ENCODE results near the gene PDE10A.

The PDE10A gene

GRCh38 chr6:165678429-165678828 is 15.4 kb upstream of the PDE10A start:
- no peak for DNase-seq (ENCODE audit: low read depth in 2 of 2)

DNA sequence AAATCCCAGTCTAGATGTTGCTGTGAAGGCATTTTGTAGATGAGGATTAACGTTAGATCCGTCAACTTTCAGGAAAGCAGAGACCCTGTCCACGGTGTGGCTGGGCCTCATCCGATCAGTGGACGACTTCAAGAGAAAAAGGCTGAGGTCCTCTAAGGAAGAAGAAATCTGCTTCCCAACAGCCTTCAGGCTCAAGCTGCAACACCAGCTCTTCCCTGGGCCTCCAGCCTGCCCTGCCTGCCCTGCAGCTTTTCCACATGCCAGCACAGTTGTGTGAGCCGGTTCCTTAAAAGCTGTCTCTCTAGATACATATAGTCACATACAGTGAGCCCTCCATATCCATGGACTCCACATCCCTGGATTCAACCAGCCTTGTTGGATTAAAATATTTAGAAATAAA is 14.1 kb upstream of the PDE10A start:
- DNase-seq (ENCODE audit: low read depth in 2 of 2), result no peak

- no peak for DNase-seq (ENCODE audit: low read depth in 2 of 2)
Observed at GRCh38 chr6:165676435-165677068, 13.5 kb upstream of the PDE10A start.

GRCh38 chr6:165675120-165675519 is 12.1 kb upstream of the PDE10A start:
- DNase-seq (ENCODE audit: low read depth in 2 of 2), result no peak

DNA sequence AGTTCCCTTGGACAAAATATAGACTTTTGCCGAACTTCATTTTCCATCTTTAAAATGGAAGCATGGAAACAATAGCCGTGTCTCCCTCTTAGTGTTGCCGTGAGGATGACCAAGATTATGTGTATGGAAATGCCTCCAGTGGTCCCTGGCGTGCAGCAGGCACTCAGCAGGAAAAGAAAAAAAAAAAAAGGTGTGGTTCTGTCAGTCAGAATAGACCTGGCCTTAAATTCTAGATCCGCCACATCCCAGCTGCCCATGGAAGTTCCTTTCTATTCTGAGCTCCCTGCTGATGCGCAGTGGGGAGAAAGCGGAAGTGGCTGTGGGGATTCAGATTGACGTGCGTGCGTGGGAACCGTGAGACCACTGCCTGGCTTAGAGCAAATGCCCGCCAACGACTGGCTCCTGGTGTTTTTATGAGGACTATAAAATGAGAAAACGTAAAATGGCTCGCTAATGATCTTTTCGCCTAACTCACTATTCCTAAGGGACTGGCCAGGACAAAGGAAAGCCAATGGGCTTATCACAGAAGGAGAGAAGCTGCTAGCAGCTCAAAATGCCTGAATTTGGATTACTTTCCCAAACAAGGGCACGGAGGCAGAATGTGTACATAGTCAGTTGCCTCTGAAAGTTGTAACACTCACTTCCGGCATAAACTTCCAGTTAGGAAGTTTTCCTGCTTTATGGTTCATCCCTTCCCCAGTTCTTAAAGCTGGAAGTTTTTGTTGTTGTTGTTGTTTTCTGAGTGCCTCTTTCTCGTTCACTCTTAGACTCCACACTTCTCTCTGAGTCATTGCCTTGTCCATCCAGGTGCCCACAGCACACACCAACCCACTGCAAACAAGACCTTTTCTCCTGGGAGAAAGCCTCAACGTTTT is 11.4 kb upstream of the PDE10A start:
- DNase-seq (ENCODE audit: low read depth in 2 of 2), result no peak

- no peak for DNase-seq (ENCODE audit: low read depth in 2 of 2)
Observed at GRCh38 chr6:165671222-165671768, 8.3 kb upstream of the PDE10A start.

- DNase-seq (ENCODE audit: low read depth in 2 of 2), result no peak
Observed at GRCh38 chr6:165668951-165669350, 5.9 kb upstream of the PDE10A start.

- no peak for DNase-seq (ENCODE audit: low read depth in 2 of 2)
Observed at GRCh38 chr6:165665384-165665672, 2.3 kb upstream of the PDE10A start.

- DNase-seq (ENCODE audit: low read depth in 2 of 2), result no peak
Observed at GRCh38 chr6:165664559-165665383, 1.7 kb upstream of the PDE10A start.

GRCh38 chr6:165663736-165664558 is 906 bp upstream of the PDE10A start:
- no peak for DNase-seq (ENCODE audit: low read depth in 2 of 2)

DNA sequence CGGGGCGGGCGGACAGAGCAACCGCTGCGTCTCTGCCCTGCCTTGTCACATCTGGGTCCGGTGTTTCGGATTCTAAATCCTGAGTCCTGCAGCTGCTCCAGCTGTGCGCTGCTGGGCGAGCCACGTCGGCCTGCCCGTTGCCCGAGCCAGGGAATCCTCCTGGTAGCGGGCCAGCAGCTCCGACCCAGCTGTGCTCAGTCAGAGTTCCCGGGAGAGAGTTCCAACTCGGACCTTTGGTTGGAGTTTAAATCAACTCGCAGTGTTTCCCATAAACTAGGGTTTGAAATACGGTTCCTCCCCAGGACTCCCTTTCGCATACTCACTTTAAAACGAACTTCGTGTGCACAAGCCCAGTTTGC is 315 bp upstream of the PDE10A start:
- no peak for DNase-seq (ENCODE audit: low read depth in 2 of 2)

DNA sequence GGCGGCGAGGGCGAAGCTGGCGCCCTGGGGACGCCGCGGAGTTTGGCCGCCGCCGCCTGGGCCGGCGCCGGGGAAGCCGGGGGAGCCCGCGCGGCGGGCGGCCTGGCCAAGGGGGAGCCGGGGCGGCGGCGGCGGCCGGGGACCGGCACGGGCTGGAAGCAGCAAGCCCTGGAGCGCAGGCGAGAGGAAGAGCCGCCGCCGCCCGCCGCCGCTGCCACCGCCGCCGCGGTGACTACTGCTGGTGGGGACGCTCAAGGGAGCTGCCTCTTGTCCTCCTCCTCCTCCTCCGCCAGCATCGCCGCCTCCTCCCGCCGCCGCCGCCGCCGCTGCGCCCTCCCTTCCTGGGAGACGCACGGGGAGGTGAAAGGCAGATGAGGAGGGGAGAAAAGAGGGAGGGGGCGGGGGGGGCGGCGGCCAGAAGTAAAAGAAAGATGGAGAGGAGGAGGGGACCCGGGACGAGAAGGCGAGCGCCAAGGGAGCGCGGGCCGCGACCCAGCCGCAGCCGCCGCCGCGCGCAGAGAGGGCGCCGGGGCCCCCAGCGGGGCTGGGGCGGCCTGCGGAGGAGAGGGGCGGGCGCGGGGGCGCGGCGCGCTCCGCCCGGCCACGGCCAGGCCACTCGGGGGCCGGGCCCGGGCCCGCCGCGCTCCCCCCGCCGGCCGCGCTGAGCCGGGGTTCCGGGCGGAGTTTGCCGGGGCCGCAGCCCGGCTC is 846 bp downstream of the PDE10A start:
- DNase-seq (ENCODE audit: low read depth in 2 of 2), result no peak

- DNase-seq (ENCODE audit: low read depth in 2 of 2), result no peak
Observed at GRCh38 chr6:165661664-165662025, 1.4 kb downstream of the PDE10A start.

DNA sequence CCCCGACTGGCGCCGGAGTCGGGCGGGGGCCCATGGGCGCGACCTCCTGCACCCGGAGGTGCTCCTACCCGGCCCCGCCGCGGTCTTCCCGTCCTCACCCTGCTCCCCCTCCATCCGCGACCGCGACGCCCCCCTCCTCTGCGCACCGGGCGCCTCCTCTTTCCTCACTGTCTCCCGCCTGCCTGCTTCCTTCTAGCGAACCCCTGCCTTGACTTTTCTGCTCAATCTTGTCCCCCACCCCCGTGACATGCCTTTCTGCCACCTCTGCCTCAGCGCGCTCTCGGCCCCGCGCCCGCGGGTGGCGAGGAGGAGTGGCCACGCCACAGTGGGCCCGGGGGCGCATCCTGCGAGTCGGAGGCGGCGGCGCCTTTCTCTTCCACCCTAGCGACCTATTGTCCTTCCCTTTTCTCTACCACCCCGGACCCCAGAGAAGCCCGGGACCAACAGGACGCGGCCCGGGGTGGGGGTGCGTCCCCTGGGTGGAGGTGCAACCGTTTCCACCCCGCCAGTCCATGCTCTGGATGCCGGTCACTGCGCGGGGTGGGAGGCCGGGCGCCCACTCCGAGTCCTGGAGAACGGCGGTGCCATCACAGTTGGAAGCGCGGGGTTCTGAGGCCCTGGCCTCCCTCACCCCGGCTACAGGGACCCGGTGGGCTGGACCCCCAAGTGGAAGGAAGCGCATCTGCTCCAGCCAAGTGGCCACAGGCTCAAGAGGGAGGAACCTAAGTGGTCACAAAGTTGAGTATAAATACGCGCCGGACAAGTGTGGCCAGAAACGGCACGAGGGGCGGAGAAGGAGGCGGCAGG is 2.0 kb downstream of the PDE10A start:
- DNase-seq (ENCODE audit: low read depth in 2 of 2), result no peak

DNA sequence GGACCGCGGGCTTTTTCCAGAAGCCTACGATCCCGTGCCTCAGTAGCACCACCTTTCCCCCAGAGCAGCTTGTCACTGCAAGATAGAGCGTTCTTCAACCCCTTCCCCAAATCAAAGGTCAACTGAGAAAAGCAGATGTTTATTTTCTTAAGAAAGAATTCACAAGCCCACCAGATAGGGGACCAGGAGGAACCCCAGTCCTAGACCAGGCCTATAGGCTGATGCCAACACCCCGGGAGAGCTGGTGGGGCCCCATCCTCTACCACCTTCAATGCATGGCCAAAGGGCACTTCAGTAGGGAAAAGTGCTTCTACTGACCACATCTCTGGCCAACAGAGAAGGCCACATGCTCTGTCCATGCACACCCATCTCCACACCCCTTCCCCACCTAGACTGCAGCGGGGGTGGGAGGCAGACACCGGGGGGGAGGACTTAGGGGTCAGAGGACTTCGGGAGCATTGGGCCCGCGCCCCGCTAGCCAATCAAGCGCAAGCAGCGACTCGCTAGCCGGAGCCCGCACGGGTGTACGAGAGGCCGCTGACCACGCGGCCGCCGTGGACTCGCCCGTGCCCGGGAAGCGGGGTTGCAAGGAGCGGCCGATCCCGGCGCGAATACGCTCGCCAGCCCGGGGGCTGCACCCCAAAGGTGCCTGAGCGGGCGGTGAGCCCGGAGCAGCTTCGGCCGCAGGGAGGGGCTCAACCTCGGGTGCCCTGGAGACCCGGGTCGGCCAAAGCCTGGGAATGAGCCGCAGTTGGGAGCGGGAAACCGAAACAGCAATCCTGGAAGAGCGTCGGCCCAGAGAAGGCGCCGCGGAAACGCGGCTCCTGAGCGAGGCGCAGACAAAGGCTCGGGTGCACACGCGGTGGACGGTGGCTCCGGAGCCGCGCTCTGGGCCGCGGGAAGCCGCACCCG is 2.8 kb downstream of the PDE10A start:
- DNase-seq (ENCODE audit: low read depth in 2 of 2), result no peak

GRCh38 chr6:165658395-165659058 is 4.5 kb downstream of the PDE10A start:
- no peak for DNase-seq (ENCODE audit: low read depth in 2 of 2)

GRCh38 chr6:165657325-165657680 is 5.7 kb downstream of the PDE10A start:
- DNase-seq (ENCODE audit: low read depth in 2 of 2), result no peak

- no peak for DNase-seq (ENCODE audit: low read depth in 2 of 2)
Observed at GRCh38 chr6:165656581-165657324, 6.3 kb downstream of the PDE10A start.

Data from stimulated activated CD8-positive, alpha-beta memory T cell treated with anti-CD3 and anti-CD28 coated beads, Interleukin-2, amount 100 ng/mL, for 48 hours (primary cell).